Suprapubic skin (tissue), 4 donors: ENCODE data around the gene SLC38A10. TPM values are rescaled to one million over a fixed set of nuclear protein-coding genes. Genes with fewer than 3 reads are reported as not detected.

Experiments used
- DNase-seq, 2 donors: peaks; one replicate each; pipeline ENCODE4 v3.0.0-alpha.2; 2019; ENCODE audit warnings: low spot score in 2 of 2
- H3K27ac ChIP-seq: fragments of 200-600 bp; sonication (generic); one replicate; pipeline ENCODE4 v1.5.1; 2019
- H3K27me3 ChIP-seq: fragments of 200-600 bp; sonication (generic); one replicate; pipeline ENCODE4 v1.5.1; 2019
- H3K36me3 ChIP-seq: fragments of 200-600 bp; sonication (generic); one replicate; pipeline ENCODE4 v1.5.1; 2019
- H3K4me1 ChIP-seq: fragments of 200-600 bp; sonication (generic); one replicate; pipeline ENCODE4 v1.5.1; 2019
- H3K4me3 ChIP-seq: fragments of 200-600 bp; sonication (generic); one replicate; pipeline ENCODE4 v1.5.1; 2019; ENCODE audit warnings: mild to moderate bottlenecking
- H3K9me3 ChIP-seq: fragments of 200-600 bp; sonication (generic); one replicate; pipeline ENCODE4 v1.5.1; 2019
- EP300 ChIP-seq: sonication (generic); formaldehyde crosslinking; IDR thresholded peaks from one replicate; pipeline ENCODE4 v1.6.1; 2017; ENCODE audit warnings: antibody characterized with exemption
- POLR2A ChIP-seq, 2 donors: fragments of 450-650 bp; IDR thresholded peaks; one replicate each; pipeline ENCODE4 v1.6.1; 2017; ENCODE audit warnings: antibody characterized with exemption in 2 of 2, mild to moderate bottlenecking in 2 of 2, moderate library complexity in 2 of 2
- POLR2AphosphoS5 ChIP-seq, 3 donors: sonication (generic); formaldehyde crosslinking; IDR thresholded peaks; one replicate each; pipeline ENCODE4 v1.6.1; 2017; ENCODE audit warnings: antibody characterized with exemption in 3 of 3
- WGBS: methylation state at CpG from one replicate; pipeline ENCODE4 v1.1.5; 2018; 5-methylcytosine and 5-hydroxymethylcytosine counted together
- total RNA-seq, 4 donors: library from RNA; depleted of rRNA; stranded (reverse); fragments of >200 nt; gene quantifications; one replicate each; pipeline ENCODE4 v1.1.0, GENCODE V29; 2016
- TF ChIP-seq, protein P1 (sequence below), 2 donors: fragments of 200-600 bp in 1 of 2; fragments of 450-650 bp in 1 of 2; sonication (generic) in 1 of 2; IDR thresholded peaks; one replicate each; pipeline ENCODE4 v1.5.1; 2016 to 2019; ENCODE audit warnings: antibody characterized with exemption in 2 of 2, mild to moderate bottlenecking in 1 of 2, moderate library complexity in 1 of 2

Gene SLC38A10
- total RNA-seq, 4 donors from 2014 or later: 48.5 to 84.9 (median 69.4) TPM

DNA sequence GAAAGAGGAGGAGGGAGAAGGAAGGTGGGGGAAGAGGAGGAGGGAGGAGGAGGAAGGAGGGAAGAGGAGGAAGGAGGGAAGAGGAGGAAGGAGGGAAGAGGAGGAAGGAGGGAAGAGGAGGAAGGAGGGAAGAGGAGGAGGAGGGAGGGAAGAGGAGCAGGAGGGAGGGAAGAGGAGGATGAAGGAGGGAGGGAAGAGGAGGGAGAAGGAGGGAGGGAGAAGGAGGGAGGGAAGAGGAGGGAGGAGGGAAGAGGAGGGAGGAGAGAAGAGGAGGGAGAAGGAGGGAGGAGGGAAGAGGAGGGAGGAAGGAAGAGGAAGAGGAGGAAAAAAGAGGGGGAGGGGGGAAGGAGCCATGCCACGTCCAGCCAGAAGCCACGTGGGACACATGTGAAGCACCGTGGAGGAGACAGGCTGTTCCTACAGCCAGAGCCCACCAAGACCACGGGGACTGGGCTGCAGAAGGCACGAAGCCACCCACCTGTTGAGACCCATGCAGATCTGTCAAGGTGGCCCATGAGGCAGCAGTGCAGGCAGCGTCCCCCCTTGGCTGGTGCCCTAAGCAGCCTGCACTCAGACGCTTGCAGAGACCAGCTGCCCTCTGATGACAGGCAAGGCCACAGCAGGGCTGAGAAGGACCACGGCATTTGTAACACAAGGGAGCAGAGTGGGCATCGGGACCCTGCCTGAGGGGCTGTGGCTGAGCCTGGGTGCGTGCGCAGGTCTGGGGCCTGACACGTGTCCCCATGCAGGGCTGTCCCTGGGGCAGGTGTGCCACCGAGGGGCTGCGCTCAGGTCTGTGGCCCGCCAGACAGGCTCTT is 45.7 kb downstream of the SLC38A10 start:
- Histone ChIP-seq H3K36me3 (peaks cover 33% of the 10 kb centered on the region), H3K4me3 (no peak overlapping the region)
- DNase-seq: no peak

GRCh38 chr17:81248649-81249048 is 46.5 kb downstream of the SLC38A10 start:
- DNase-seq: no peak
- TF ChIP-seq POLR2AphosphoS5 (IDR thresholded peaks at IDR 0.05) (no peak), POLR2A (IDR thresholded peaks at IDR 0.05) (no peak), EP300 (no peak)
- TF ChIP-seq, protein P1, sequence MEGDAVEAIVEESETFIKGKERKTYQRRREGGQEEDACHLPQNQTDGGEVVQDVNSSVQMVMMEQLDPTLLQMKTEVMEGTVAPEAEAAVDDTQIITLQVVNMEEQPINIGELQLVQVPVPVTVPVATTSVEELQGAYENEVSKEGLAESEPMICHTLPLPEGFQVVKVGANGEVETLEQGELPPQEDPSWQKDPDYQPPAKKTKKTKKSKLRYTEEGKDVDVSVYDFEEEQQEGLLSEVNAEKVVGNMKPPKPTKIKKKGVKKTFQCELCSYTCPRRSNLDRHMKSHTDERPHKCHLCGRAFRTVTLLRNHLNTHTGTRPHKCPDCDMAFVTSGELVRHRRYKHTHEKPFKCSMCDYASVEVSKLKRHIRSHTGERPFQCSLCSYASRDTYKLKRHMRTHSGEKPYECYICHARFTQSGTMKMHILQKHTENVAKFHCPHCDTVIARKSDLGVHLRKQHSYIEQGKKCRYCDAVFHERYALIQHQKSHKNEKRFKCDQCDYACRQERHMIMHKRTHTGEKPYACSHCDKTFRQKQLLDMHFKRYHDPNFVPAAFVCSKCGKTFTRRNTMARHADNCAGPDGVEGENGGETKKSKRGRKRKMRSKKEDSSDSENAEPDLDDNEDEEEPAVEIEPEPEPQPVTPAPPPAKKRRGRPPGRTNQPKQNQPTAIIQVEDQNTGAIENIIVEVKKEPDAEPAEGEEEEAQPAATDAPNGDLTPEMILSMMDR (IDR thresholded peaks at IDR 0.05): no peak
- Histone ChIP-seq H3K4me3 (no peak overlapping the region), H3K36me3 (peaks cover 33% of the 10 kb centered on the region), H3K4me1 (peaks cover 14% of the 10 kb centered on the region), H3K9me3 (no peaks in the 10 kb centered on the region), H3K27me3 (no peaks in the 10 kb centered on the region), H3K27ac (no peak overlapping the region)
- 81% methylated on average over 13 of the region's 16 CpGs for WGBS

More for the DNA sequence above, 45.7 kb downstream of the SLC38A10 start:
- Histone ChIP-seq H3K27ac (no peak overlapping the region), H3K9me3 (no peaks in the 10 kb centered on the region), H3K27me3 (no peaks in the 10 kb centered on the region), H3K4me1 (peaks cover 14% of the 10 kb centered on the region)
- TF ChIP-seq POLR2A (IDR thresholded peaks at IDR 0.05): no peak
- no peak for TF ChIP-seq EP300
- TF ChIP-seq POLR2AphosphoS5 (IDR thresholded peaks at IDR 0.05): no peak
- TF ChIP-seq, protein P1 (IDR thresholded peaks at IDR 0.05): no peak
- WGBS: 93% methylated on average over 9 of the region's 15 CpGs

- Histone ChIP-seq H3K9me3 (no peaks in the 10 kb centered on the region), H3K27ac (no peak overlapping the region), H3K4me3 (no peak overlapping the region), H3K27me3 (no peaks in the 10 kb centered on the region), H3K36me3 (peaks cover 36% of the 10 kb centered on the region), H3K4me1 (peaks cover 14% of the 10 kb centered on the region)
- no peak for DNase-seq
- WGBS: 88% methylated on average over 15 of the region's 15 CpGs
- TF ChIP-seq, protein P1 (IDR thresholded peaks at IDR 0.05): no peak
Observed at GRCh38 chr17:81247339-81247990, 47.6 kb downstream of the SLC38A10 start.

DNA sequence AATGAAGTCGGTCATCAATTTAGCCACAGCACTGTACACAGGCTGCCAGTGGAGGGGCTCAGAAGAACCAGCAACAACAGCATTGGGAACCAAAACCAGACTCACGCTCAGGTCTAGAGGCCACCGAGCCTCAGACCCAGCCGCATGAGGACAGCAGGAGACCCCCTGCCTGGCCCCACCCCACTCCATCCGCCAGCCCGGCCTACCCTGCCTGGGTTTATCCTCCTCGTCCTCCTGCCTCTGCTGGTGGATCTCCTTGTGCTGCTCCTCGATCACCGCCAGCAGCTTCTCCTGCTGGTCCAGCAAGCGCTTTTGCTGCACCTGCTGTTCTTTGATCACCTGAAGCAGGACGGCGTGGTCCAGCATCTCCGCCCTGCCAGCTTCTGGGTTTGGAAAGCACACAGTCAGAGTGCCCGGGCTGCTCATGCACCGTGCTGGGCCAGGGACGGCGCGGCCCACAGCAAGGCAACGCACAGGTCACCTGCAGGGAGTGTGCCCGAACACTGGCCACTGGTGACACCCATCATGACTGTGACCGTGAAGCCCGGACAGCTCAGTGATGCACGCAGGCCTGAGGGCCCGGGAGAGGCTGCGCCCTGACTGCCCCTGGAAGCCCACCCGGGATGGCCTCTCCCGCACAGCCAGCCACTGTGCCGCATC is 48.3 kb downstream of the SLC38A10 start:
- TF ChIP-seq POLR2AphosphoS5 (IDR thresholded peaks at IDR 0.05): no peak
- TF ChIP-seq POLR2A (IDR thresholded peaks at IDR 0.05): no peak
- TF ChIP-seq, protein P1 (IDR thresholded peaks at IDR 0.05): no peak
- TF ChIP-seq EP300: no peak
- Histone ChIP-seq H3K27me3 (no peaks in the 10 kb centered on the region), H3K9me3 (no peaks in the 10 kb centered on the region), H3K4me3 (no peak overlapping the region), H3K27ac (no peak overlapping the region), H3K4me1 (peaks cover 10% of the 10 kb centered on the region), H3K36me3 (peaks cover 31% of the 10 kb centered on the region)
- no peak for DNase-seq
- 91% methylated on average over 15 of the region's 28 CpGs for WGBS

DNA sequence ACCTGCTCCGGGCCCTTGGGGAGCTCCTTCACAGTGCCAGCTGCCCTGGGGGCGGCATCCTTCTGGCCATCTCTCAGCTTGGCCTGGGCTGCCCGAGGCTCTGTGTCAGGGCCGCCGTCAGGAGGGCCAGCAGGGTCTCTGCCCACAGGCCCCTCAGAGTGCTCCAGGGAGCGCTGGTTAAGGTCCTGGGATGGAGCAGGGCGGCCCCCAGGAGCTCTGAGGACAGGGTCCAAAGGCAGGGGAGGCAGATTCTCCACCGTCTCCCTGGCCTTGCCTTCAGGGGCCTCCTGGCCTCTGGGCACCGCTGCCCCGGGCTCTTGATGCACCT is 48.8 kb downstream of the SLC38A10 start:
- no peak for TF ChIP-seq POLR2A (IDR thresholded peaks at IDR 0.05)
- TF ChIP-seq POLR2AphosphoS5 (IDR thresholded peaks at IDR 0.05): no peak
- TF ChIP-seq EP300: no peak
- TF ChIP-seq, protein P1 (IDR thresholded peaks at IDR 0.05): no peak
- DNase-seq: no peak
- Histone ChIP-seq H3K27me3 (no peaks in the 10 kb centered on the region), H3K4me1 (peaks cover 10% of the 10 kb centered on the region), H3K4me3 (no peak overlapping the region), H3K27ac (no peak overlapping the region), H3K36me3 (peaks cover 28% of the 10 kb centered on the region), H3K9me3 (no peaks in the 10 kb centered on the region)
- 100% methylated on average over 1 of the region's 10 CpGs for WGBS
